Loucy (cell line): ENCODE results near the gene MAP1A.

Experiments
- CTCF ChIP-seq: fragments of 200-600 bp; sonication (generic); conservative IDR thresholded peaks from 2 replicates; pipeline ENCODE4 v1.5.1; 2014; ENCODE audit warnings: mild to moderate bottlenecking, antibody characterized with exemption, low read length
- EZH2phosphoT487 ChIP-seq: fragments of 200-600 bp; IDR thresholded peaks from 2 replicates; pipeline ENCODE4 v1.6.1; 2018; ENCODE audit warnings: antibody characterized with exemption, mild to moderate bottlenecking, moderate library complexity, borderline replicate concordance

DNA sequence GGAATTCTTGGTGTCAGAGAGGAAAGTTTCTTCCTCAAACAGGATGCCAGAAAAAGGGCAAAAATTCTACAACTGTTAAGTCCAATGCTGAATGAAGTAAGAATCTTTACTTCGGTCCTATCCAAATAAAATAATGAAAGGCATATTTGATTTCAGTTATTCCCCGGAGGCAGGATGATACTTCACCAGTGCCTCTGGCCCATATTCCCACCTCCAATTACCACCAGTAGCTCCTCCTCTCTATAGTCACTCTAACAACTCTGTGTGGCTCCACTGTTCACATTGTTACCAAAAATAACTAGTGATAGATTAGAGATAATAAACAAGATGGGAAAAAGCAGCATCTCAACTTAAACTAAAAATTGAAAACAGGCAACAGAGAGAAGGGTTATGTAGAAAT lies 20.7 kb downstream of the MAP1A start:
- TF ChIP-seq CTCF (no peak), EZH2phosphoT487 (no peak)
